Measurements from ENCODE around the gene GLT6D1.

The GLT6D1 gene

GRCh38 chr9:135613946-135614805, 25.2 kb downstream of the GLT6D1 start:
- Histone ChIP-seq H3K9ac (ENCODE audit: low read length) (no peak overlapping the region), H3K27ac (ENCODE audit: low read depth, low read length) (no peak overlapping the region), H4K20me1 (ENCODE audit: low read depth, low read length) (no peaks in the 10 kb centered on the region), H3K27me3 (ENCODE audit: low read length) (no peaks in the 10 kb centered on the region), H3K9me3 (ENCODE audit: insufficient read depth, low read length) (no peaks in the 10 kb centered on the region), H3K36me3 (ENCODE audit: low read length) (no peaks in the 10 kb centered on the region), H3K9me2 (replicated peaks; ENCODE audit: insufficient read depth, low read length) (no peaks in the 10 kb centered on the region), H3K79me2 (ENCODE audit: insufficient read depth, low read length) (no peaks in the 10 kb centered on the region), H3K4me3 (ENCODE audit: insufficient read depth, low read length, poor library complexity, severe bottlenecking) (no peak overlapping the region), H2AFZ (ENCODE audit: low read depth, low read length, severe bottlenecking) (no peak overlapping the region), H3K4me2 (ENCODE audit: low read depth, low read length, poor library complexity, severe bottlenecking) (no peak overlapping the region), H3F3A (ENCODE audit: insufficient read depth) (no peaks in the 10 kb centered on the region)
- TF ChIP-seq EZH2phosphoT487 (conservative IDR thresholded peaks at IDR 0.05; ENCODE audit: low read length), result no peak
- TF ChIP-seq CTCF (IDR thresholded peaks at IDR 0.05; ENCODE audit: insufficient read depth, low read length, poor library complexity, severe bottlenecking), result no peak

GRCh38 chr9:135612981-135613910, 26.1 kb downstream of the GLT6D1 start:
- no peak overlapping the region for H2AFZ ChIP-seq (ENCODE audit: low read depth, low read length, severe bottlenecking)
- TF ChIP-seq CTCF (IDR thresholded peaks at IDR 0.05; ENCODE audit: insufficient read depth, low read length, poor library complexity, severe bottlenecking) (no peak), EZH2phosphoT487 (conservative IDR thresholded peaks at IDR 0.05; ENCODE audit: low read length) (no peak)
- no peaks in the 10 kb centered on the region for H3K36me3 ChIP-seq (ENCODE audit: low read length)
- H4K20me1 ChIP-seq (ENCODE audit: low read depth, low read length), result no peaks in the 10 kb centered on the region
- H3K4me3 ChIP-seq (ENCODE audit: insufficient read depth, low read length, poor library complexity, severe bottlenecking), result no peak overlapping the region
- no peak overlapping the region for H3K4me2 ChIP-seq (ENCODE audit: low read depth, low read length, poor library complexity, severe bottlenecking)
- no peak overlapping the region for H3K9ac ChIP-seq (ENCODE audit: low read length)
- H3K9me2 ChIP-seq (replicated peaks; ENCODE audit: insufficient read depth, low read length), result no peaks in the 10 kb centered on the region
- no peaks in the 10 kb centered on the region for H3F3A ChIP-seq (ENCODE audit: insufficient read depth)
- no peaks in the 10 kb centered on the region for H3K9me3 ChIP-seq (ENCODE audit: insufficient read depth, low read length)
- H3K79me2 ChIP-seq (ENCODE audit: insufficient read depth, low read length), result no peaks in the 10 kb centered on the region
- H3K27ac ChIP-seq (ENCODE audit: low read depth, low read length), result no peak overlapping the region
- no peaks in the 10 kb centered on the region for H3K27me3 ChIP-seq (ENCODE audit: low read length)

- TF ChIP-seq EZH2phosphoT487 (conservative IDR thresholded peaks at IDR 0.05; ENCODE audit: low read length) (no peak), CTCF (IDR thresholded peaks at IDR 0.05; ENCODE audit: insufficient read depth, low read length, poor library complexity, severe bottlenecking) (no peak)
- Histone ChIP-seq H3K79me2 (ENCODE audit: insufficient read depth, low read length) (no peaks in the 10 kb centered on the region), H2AFZ (ENCODE audit: low read depth, low read length, severe bottlenecking) (no peak overlapping the region), H3K36me3 (ENCODE audit: low read length) (no peaks in the 10 kb centered on the region), H4K20me1 (ENCODE audit: low read depth, low read length) (no peaks in the 10 kb centered on the region), H3F3A (ENCODE audit: insufficient read depth) (no peaks in the 10 kb centered on the region), H3K27ac (ENCODE audit: low read depth, low read length) (no peak overlapping the region), H3K27me3 (ENCODE audit: low read length) (no peaks in the 10 kb centered on the region), H3K9me3 (ENCODE audit: insufficient read depth, low read length) (no peaks in the 10 kb centered on the region), H3K4me3 (ENCODE audit: insufficient read depth, low read length, poor library complexity, severe bottlenecking) (no peak overlapping the region), H3K4me2 (ENCODE audit: low read depth, low read length, poor library complexity, severe bottlenecking) (no peak overlapping the region), H3K9ac (ENCODE audit: low read length) (no peak overlapping the region), H3K9me2 (replicated peaks; ENCODE audit: insufficient read depth, low read length) (no peaks in the 10 kb centered on the region)
Measured at GRCh38 chr9:135612437-135612836, 26.9 kb downstream of the GLT6D1 start.

Data from SU-DHL-6 (cell line).